ENCODE measurements around the gene ITGA7. TPM values are rescaled to one million over a fixed set of nuclear protein-coding genes. Genes with fewer than 3 reads are reported as not detected.

The ITGA7 gene
- total and polyA plus RNA-seq, 9 donors, result 195 to 461 (median 375) TPM

DNA sequence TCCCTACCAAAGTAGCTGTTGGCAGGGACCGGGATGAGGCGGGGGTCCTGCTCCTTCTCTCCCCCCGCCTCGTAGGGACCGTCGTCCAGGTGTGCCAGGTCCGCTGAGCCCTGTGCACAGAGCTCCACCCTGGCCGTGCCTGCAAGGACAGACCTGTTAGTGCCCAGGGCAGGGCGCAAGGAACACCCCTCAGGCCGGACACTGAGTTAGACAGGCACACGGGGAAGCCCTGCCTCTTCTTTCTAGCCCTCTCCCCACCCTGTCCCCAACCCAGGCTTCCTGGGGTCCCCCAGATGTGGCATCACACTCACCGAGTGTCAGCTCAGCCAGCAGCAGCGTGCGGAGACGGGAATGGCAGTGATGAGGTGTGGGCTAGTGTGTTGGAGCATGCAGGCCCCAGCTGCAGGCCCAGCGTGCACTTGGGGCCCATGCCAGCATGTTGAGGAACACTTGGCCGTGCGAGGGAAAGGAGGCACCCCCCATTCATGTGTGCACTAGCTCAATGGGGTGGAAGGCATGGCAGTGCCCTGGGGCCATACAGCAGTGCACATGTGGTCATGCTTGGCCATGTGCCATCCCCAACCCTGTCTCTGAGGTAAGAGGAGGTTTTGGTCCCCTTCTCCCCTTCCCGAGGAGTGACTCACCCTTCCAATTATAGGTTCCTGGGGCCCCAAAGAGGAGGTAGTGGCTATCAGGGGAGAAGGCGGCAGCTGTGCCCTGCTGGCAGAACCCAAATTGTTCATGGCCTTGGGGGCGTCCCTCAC is 7.3 kb downstream of the ITGA7 start:
- Histone ChIP-seq H3K27me3 (ENCODE audit: control insufficient read depth, insufficient read depth, low read length) (no peaks in the 10 kb centered on the region), H3K27ac (ENCODE audit: low read length) (peak overlapping the region; percentile 29), H3K9me3 (replicated peaks; ENCODE audit: control insufficient read depth, low read depth, low read length) (no peaks in the 10 kb centered on the region), H3K4me3 (ENCODE audit: low read length) (no peak overlapping the region), H3K36me3 (ENCODE audit: control insufficient read depth, insufficient read depth, low read length) (peaks cover 63% of the 10 kb centered on the region), H3K4me1 (ENCODE audit: control insufficient read depth, insufficient read depth, low read length) (peaks cover 46% of the 10 kb centered on the region)
- peak; percentile 56 for DNase-seq
- 80% methylated on average over 13 of the region's 21 CpGs for WGBS (ENCODE audit: insufficient coverage)

DNA sequence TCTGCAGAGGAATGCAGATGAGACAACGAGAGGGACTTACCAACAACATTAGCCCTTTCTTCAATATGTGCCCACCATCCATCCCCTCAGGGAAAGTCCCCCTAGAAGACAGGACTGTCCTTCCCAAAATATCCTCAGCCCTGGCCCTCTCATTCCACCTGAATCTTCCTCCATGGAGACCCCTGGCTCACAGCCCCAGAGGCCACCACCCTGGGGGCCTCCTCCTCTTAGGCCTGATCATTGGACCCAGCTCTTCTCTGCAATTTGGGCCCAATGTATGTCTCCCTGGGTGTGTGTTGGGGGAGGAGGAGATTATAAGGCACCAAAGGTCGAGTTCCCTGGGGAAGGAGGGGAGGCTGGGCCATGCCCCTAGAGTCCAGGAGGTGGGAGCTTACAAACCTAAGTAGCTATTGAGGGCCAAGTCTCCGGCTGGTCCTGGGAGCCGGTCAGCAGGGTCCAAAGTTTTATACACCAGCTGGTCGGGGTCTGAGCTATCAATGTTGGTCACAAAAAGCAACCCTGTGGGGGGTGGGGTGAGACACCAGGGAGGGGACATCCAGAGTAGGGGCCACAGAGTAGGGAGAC is 8.1 kb downstream of the ITGA7 start:
- H3K36me3 ChIP-seq (ENCODE audit: control insufficient read depth, insufficient read depth, low read length), result peaks cover 72% of the 10 kb centered on the region
- H3K27ac ChIP-seq (ENCODE audit: low read length), result no peak overlapping the region
- H3K4me3 ChIP-seq (ENCODE audit: low read length), result no peak overlapping the region
- no peaks in the 10 kb centered on the region for H3K9me3 ChIP-seq (replicated peaks; ENCODE audit: control insufficient read depth, low read depth, low read length)
- 63% methylated on average over 5 of the region's 5 CpGs for WGBS (ENCODE audit: insufficient coverage)
- H3K4me1 ChIP-seq (ENCODE audit: control insufficient read depth, insufficient read depth, low read length), result peaks cover 37% of the 10 kb centered on the region
- no peaks in the 10 kb centered on the region for H3K27me3 ChIP-seq (ENCODE audit: control insufficient read depth, insufficient read depth, low read length)
- DNase-seq, result no peak

DNA sequence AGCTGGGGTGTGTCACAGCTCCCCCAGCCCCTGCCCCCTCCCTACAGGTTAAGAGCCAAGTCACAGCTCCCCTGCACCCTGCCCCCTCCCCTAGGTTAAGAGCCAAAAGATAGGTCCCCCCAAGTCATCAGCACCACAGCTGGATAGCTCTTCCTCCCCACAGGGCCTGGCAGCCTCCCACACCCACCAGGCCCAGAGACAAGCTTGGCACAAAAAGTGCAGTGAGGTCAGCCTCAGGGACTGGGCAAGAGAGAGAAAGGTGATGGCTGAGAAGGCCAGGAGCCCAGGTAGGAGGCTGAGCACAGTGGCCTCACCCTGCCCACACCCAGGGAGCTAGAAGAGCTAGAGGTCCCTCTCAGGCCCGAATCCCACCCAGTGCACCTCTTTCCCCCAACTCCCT is 8.7 kb downstream of the ITGA7 start:
- H3K27me3 ChIP-seq (ENCODE audit: control insufficient read depth, insufficient read depth, low read length), result no peaks in the 10 kb centered on the region
- H3K4me1 ChIP-seq (ENCODE audit: control insufficient read depth, insufficient read depth, low read length), result peaks cover 31% of the 10 kb centered on the region
- H3K36me3 ChIP-seq (ENCODE audit: control insufficient read depth, insufficient read depth, low read length), result peaks cover 78% of the 10 kb centered on the region
- no peak overlapping the region for H3K4me3 ChIP-seq (ENCODE audit: low read length)
- WGBS (ENCODE audit: insufficient coverage), result no CpG with 5 or more reads among the region's 1 CpG
- DNase-seq, result no peak
- no peaks in the 10 kb centered on the region for H3K9me3 ChIP-seq (replicated peaks; ENCODE audit: control insufficient read depth, low read depth, low read length)
- no peak overlapping the region for H3K27ac ChIP-seq (ENCODE audit: low read length)

DNA sequence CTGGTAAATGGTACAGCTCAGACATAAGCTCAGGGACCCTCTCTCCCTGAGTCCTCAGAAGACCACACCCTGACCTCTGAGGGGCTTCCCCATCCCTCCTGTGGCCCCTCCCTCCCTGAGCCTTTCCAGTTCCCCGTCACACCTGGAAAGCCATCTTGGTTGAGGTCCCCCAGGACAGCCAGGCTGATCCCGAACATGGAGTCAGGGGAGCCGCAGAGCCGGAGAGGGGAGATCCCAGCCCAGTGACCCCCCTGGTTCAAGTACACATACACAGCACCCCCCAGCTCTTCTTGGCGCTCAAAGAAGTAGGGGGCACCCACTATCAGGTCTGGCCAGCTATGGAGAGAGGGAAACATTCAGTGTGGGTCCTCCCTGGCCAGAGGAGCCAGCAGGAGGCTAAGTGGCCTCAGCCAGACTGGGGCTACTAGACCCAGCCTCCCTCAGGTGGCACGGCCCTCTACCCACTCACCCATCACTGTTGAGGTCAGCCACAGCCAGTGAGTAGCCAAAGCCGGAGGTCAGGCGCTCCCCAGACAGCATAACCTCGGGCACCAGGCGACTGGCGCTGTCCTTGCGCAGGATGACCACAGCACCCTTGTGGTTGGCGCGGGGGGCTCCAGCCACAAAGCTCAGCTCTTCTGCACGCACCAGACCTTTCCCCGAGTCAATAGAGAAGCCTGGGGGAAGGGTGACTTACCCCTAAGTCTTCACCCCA is 9.3 kb downstream of the ITGA7 start:
- H3K27me3 ChIP-seq (ENCODE audit: control insufficient read depth, insufficient read depth, low read length), result no peaks in the 10 kb centered on the region
- H3K36me3 ChIP-seq (ENCODE audit: control insufficient read depth, insufficient read depth, low read length), result peaks cover 84% of the 10 kb centered on the region
- 82% methylated on average over 14 of the region's 16 CpGs for WGBS (ENCODE audit: insufficient coverage)
- H3K27ac ChIP-seq (ENCODE audit: low read length), result no peak overlapping the region
- peaks cover 26% of the 10 kb centered on the region for H3K4me1 ChIP-seq (ENCODE audit: control insufficient read depth, insufficient read depth, low read length)
- H3K4me3 ChIP-seq (ENCODE audit: low read length), result no peak overlapping the region
- H3K9me3 ChIP-seq (replicated peaks; ENCODE audit: control insufficient read depth, low read depth, low read length), result no peaks in the 10 kb centered on the region
- DNase-seq, result no peak

DNA sequence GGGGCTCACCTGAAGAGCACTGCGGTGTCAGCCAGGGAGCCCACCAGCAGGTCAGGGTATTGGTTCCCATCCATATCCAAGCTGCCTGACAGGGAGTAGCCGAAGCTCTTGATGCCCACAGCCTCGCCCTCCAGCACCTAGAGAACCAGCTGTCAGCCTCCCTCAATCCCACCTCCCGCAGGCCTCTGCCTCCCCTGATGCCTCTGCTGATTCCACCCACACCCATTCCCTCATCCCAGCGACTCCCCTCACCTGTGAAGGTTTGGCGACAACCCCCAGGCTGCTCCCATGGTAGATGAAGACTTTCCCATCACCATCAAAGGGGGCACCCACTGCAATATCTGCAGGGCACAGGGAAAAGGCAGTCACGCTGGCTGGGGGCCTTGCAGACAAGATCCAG is 10.0 kb downstream of the ITGA7 start:
- no peak overlapping the region for H3K27ac ChIP-seq (ENCODE audit: low read length)
- 85% methylated on average over 5 of the region's 7 CpGs for WGBS (ENCODE audit: insufficient coverage)

DNA sequence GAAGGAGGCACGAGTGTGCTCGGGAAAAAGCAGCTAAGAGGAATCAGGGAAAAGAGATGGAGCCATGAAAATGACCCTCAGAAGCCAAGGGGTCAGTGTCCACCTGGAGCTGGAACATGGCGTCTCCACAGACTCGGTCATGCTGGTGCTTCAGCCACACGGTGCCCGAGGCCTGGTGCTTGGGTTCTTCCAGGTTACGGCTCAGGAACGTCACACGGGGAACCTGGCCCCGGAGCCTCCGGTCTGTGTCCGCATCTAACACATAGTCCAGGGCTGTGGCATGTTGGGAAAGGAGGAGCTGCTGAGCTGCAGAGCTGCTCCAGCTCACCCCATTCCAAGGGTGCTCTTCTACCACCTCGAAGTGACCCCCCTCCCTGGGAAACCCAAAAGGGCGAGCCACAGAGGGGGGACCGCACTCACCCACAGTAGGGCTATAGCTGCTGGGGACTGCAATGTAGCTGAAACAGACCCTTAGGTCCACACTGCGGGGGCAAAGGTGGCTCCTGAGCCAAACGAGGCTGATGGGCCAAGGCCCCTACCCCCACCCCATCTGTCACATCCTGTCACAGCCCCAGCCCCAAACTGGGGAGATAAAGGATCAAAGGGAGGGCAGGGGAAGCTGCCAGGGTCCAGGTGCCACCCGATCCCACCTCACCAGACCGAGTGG is 10.8 kb downstream of the ITGA7 start:
- DNase-seq, result no peak
- 78% methylated on average over 9 of the region's 19 CpGs for WGBS (ENCODE audit: insufficient coverage)
- H3K4me3 ChIP-seq (ENCODE audit: low read length), result no peak overlapping the region
- H3K27ac ChIP-seq (ENCODE audit: low read length), result no peak overlapping the region
- H3K4me1 ChIP-seq (ENCODE audit: control insufficient read depth, insufficient read depth, low read length), result peaks cover 14% of the 10 kb centered on the region
- H3K9me3 ChIP-seq (replicated peaks; ENCODE audit: control insufficient read depth, low read depth, low read length), result no peaks in the 10 kb centered on the region
- H3K27me3 ChIP-seq (ENCODE audit: control insufficient read depth, insufficient read depth, low read length), result no peaks in the 10 kb centered on the region
- H3K36me3 ChIP-seq (ENCODE audit: control insufficient read depth, insufficient read depth, low read length), result peaks cover 91% of the 10 kb centered on the region

More for the DNA sequence above, 10.0 kb downstream of the ITGA7 start:
- Histone ChIP-seq H3K9me3 (replicated peaks; ENCODE audit: control insufficient read depth, low read depth, low read length) (no peaks in the 10 kb centered on the region), H3K36me3 (ENCODE audit: control insufficient read depth, insufficient read depth, low read length) (peaks cover 89% of the 10 kb centered on the region), H3K4me3 (ENCODE audit: low read length) (no peak overlapping the region), H3K4me1 (ENCODE audit: control insufficient read depth, insufficient read depth, low read length) (peaks cover 18% of the 10 kb centered on the region), H3K27me3 (ENCODE audit: control insufficient read depth, insufficient read depth, low read length) (no peaks in the 10 kb centered on the region)
- no peak for DNase-seq

DNA sequence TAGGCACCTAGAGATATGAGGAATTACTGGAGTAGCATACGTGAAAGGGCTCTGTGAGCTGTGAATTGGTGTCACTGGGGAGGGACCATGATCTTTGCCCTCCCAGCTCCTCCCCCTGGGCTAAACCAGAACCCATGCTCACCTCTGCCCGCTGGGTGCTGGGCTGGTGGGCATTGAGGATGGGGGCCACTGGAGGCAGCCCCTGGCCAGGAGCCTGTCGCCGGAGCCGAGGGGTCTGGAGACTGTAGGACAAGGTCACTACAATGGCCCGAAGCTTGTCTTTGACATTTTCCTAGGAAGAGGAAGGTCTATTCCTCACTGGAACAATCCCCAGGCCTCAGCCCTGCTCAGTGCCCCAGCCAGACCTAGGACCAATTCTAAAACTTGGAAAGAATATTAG is 11.6 kb downstream of the ITGA7 start:
- H3K4me3 ChIP-seq (ENCODE audit: low read length), result no peak overlapping the region
- H3K36me3 ChIP-seq (ENCODE audit: control insufficient read depth, insufficient read depth, low read length), result peaks cover 94% of the 10 kb centered on the region
- WGBS (ENCODE audit: insufficient coverage), result no CpG with 5 or more reads among the region's 6 CpGs
- H3K9me3 ChIP-seq (replicated peaks; ENCODE audit: control insufficient read depth, low read depth, low read length), result no peaks in the 10 kb centered on the region
- H3K27ac ChIP-seq (ENCODE audit: low read length), result no peak overlapping the region
- no peaks in the 10 kb centered on the region for H3K27me3 ChIP-seq (ENCODE audit: control insufficient read depth, insufficient read depth, low read length)
- no peak for DNase-seq
- peaks cover 11% of the 10 kb centered on the region for H3K4me1 ChIP-seq (ENCODE audit: control insufficient read depth, insufficient read depth, low read length)

DNA sequence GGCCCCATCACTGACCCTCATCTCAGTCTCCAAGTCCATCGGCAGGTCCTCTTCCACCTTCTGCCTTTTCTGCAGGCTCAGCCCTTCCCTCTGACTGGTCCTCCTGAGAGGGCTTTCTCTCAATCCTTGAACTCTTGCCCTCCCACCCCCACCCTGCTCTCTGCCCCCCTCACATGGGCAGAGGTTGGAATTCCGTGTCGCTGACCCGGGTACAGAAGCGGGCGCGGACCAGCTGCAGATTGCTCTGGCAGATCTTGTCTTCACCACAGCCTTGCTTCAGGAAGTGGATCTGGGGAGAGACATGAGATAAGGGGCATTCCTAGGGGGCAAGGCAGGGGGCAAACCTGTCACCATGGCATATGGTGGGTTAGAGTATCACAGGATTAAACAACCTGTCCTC is 12.4 kb downstream of the ITGA7 start:
- no peak for DNase-seq
- WGBS (ENCODE audit: insufficient coverage), result 81% methylated on average over 4 of the region's 7 CpGs
- Histone ChIP-seq H3K27me3 (ENCODE audit: control insufficient read depth, insufficient read depth, low read length) (no peaks in the 10 kb centered on the region), H3K4me3 (ENCODE audit: low read length) (no peak overlapping the region), H3K9me3 (replicated peaks; ENCODE audit: control insufficient read depth, low read depth, low read length) (no peaks in the 10 kb centered on the region), H3K4me1 (ENCODE audit: control insufficient read depth, insufficient read depth, low read length) (peaks cover 3% of the 10 kb centered on the region), H3K36me3 (ENCODE audit: control insufficient read depth, insufficient read depth, low read length) (peaks cover 88% of the 10 kb centered on the region), H3K27ac (ENCODE audit: low read length) (no peak overlapping the region)

DNA sequence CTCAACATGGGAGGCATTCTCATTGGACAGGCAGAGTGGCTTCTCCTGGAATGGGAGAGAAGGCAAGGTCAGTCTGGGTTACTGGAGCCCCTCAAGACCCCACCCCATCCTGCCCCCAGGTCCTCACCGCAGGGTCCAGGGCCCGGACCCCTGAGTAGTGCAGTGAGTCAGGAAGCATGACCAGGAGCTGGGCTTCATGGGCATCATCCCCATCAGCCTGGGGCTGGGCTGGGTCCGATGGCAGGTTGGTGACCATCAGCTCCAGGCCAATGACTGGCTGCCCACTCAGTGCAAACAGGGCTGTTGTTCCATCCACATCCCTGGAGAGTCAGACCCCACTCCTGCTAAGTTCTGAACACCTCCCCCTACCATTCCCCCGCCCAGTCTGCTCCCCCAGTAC is 13.1 kb downstream of the ITGA7 start:
- WGBS (ENCODE audit: insufficient coverage), result 93% methylated on average over 4 of the region's 4 CpGs
- H3K36me3 ChIP-seq (ENCODE audit: control insufficient read depth, insufficient read depth, low read length), result peaks cover 81% of the 10 kb centered on the region
- no peak for DNase-seq
- H3K27me3 ChIP-seq (ENCODE audit: control insufficient read depth, insufficient read depth, low read length), result no peaks in the 10 kb centered on the region
- H3K4me1 ChIP-seq (ENCODE audit: control insufficient read depth, insufficient read depth, low read length), result no peaks in the 10 kb centered on the region
- no peaks in the 10 kb centered on the region for H3K9me3 ChIP-seq (replicated peaks; ENCODE audit: control insufficient read depth, low read depth, low read length)
- no peak overlapping the region for H3K27ac ChIP-seq (ENCODE audit: low read length)
- H3K4me3 ChIP-seq (ENCODE audit: low read length), result no peak overlapping the region

DNA sequence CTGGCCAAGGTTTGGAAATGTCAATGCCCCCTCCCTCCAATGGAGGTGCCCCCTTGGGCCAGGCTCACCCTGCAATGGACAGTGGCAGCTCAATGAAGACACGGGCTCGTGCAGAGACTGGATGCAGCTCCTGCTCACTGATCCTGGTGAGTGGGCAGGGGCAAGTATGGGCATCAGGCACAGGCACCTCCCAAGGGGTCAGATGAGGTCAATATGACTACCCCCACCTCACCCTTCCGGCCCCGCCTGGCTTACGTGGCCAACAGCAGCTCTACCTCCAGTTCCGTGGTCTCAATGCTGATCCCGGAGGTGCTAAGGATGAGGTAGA is 13.6 kb downstream of the ITGA7 start:
- H3K36me3 ChIP-seq (ENCODE audit: control insufficient read depth, insufficient read depth, low read length), result peaks cover 80% of the 10 kb centered on the region
- WGBS (ENCODE audit: insufficient coverage), result 100% methylated on average over 2 of the region's 7 CpGs
- no peaks in the 10 kb centered on the region for H3K27me3 ChIP-seq (ENCODE audit: control insufficient read depth, insufficient read depth, low read length)
- no peak overlapping the region for H3K27ac ChIP-seq (ENCODE audit: low read length)
- no peaks in the 10 kb centered on the region for H3K4me1 ChIP-seq (ENCODE audit: control insufficient read depth, insufficient read depth, low read length)
- H3K9me3 ChIP-seq (replicated peaks; ENCODE audit: control insufficient read depth, low read depth, low read length), result no peaks in the 10 kb centered on the region
- no peak for DNase-seq
- no peak overlapping the region for H3K4me3 ChIP-seq (ENCODE audit: low read length)
